Activated naive CD8-positive, alpha-beta T cell treated with anti-CD3 and anti-CD28 coated beads, Interleukin-2, amount 50 U/mL, for 24 hours (primary cell): ENCODE measurements around the gene INTU.
"Not testable (repeated sequence)": the region's sequence is repeated elsewhere in the genome, so short reads cannot be mapped to it uniquely, and the experiment has no call there.

Experiments
- ATAC-seq: fragments of 150-1000 bp; cut with Tn5 transposase; one replicate; pipeline ENCODE4 v1.10.0; 2021
- DNase-seq: peaks from one replicate; pipeline ENCODE4 v3.0.0; 2021
- H3K27ac Mint-ChIP-seq: one replicate; pipeline ENCODE4 v1.8.0; 2021; ENCODE audit warnings: mild to moderate bottlenecking, mixed read lengths
- H3K27me3 Mint-ChIP-seq: one replicate; pipeline ENCODE4 v1.8.0; 2021; ENCODE audit warnings: mixed read lengths
- H3K36me3 Mint-ChIP-seq: one replicate; pipeline ENCODE4 v1.8.0; 2021; ENCODE audit warnings: low read depth, mixed read lengths
- H3K4me1 Mint-ChIP-seq: one replicate; pipeline ENCODE4 v1.8.0; 2021; ENCODE audit warnings: mixed read lengths
- H3K4me3 Mint-ChIP-seq: one replicate; pipeline ENCODE4 v1.8.0; 2021; ENCODE audit warnings: mild to moderate bottlenecking, moderate library complexity, mixed read lengths
- H3K9me3 Mint-ChIP-seq: one replicate; pipeline ENCODE4 v1.8.0; 2021; ENCODE audit warnings: mixed read lengths

The INTU gene

DNA sequence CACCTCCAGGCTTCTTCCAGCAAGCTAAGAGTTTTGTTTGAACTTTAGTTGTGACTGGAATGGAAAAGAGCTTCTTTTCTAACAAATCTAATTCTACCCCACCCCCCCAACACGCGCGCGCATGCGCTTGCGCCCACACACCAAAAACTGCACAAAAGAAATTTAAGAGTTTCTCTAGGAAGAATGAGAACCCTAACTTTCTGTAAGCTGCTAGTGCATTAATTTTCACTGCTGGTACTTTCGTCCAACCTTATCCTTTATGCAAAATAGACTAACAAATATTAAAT is 9.0 kb upstream of the INTU start:
- H3K4me3 Mint-ChIP-seq: peak overlapping the region; percentile 38

DNA sequence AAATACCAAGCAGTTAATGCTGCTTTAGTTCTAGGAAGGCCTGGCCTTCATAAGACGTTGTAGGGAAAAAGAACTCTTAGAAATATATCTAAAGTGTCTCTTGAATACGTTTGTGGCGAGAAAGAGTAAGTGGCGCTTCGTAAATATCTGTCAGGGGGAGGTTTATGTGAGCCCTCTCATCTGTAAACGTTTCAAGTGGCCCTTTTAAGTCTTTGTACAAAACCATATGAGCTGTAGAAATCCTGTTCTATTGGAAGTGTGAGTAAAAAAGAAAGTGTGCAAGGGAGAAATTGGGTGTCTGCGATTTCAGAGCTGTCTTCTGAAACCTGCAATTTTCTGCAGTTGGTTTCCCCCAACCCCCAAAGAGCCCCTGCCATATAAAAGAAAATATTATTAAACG is 8.6 kb upstream of the INTU start:
- DNase-seq (no peak), ATAC-seq (no peak)
- Mint-ChIP-seq H3K4me3 (peak overlapping the region; percentile 38), H3K4me1 (peaks cover 9% of the 10 kb centered on the region), H3K9me3 (no peaks in the 10 kb centered on the region), H3K27me3 (peaks cover 47% of the 10 kb centered on the region), H3K36me3 (no peaks in the 10 kb centered on the region), H3K27ac (no peak overlapping the region)

More for the DNA sequence above, 9.0 kb upstream of the INTU start:
- no peak for ATAC-seq
- peaks cover 50% of the 10 kb centered on the region for H3K27me3 Mint-ChIP-seq
- no peaks in the 10 kb centered on the region for H3K36me3 Mint-ChIP-seq
- H3K4me1 Mint-ChIP-seq: peaks cover 9% of the 10 kb centered on the region
- no peak overlapping the region for H3K27ac Mint-ChIP-seq
- H3K9me3 Mint-ChIP-seq: peaks cover 1% of the 10 kb centered on the region
- DNase-seq: no peak

DNA sequence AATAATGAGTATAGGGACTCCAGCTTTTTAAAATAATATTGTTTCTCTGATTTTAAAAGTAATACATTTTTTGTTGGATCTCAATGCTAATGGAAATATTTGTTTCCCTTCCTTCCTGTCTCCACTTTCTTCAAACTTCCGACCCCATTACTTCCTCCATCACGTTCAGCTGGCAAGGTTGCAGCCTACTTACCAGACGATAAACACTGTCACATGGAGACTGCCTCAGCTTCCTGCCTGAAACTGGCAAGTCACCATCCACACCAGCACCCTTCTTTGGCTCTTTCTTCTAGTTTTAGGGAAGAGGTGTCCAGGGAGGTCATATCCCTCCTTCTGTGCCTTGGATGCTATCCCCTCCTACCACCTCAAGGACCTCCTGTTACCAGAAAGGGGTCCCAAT is 3.4 kb upstream of the INTU start:
- Mint-ChIP-seq H3K9me3 (no peaks in the 10 kb centered on the region), H3K4me1 (peaks cover 11% of the 10 kb centered on the region), H3K27ac (no peak overlapping the region), H3K4me3 (no peak overlapping the region), H3K27me3 (peaks cover 47% of the 10 kb centered on the region), H3K36me3 (peaks cover 1% of the 10 kb centered on the region)
- DNase-seq (no peak), ATAC-seq (no peak)

DNA sequence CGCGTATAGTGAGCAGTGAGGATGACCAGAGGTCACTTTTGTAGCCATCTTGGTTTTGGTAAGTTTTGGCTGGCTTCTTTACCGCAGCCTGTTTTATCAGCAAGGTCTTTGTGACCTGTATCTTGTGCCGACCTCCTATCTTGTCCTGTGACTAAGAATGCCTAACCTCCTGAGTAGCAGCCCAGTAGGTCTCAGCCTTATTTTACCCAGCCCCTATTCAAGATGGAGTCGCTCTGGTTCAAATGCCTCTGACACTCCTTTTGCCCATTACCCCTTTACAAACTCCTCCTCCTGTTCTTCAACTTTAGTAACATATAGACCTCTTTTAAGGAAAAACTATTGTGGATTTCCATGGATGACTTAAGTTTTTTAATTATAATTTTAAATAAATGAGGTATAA is 2.6 kb upstream of the INTU start:
- H3K4me1 Mint-ChIP-seq: peaks cover 11% of the 10 kb centered on the region
- H3K27ac Mint-ChIP-seq: no peak overlapping the region
- H3K4me3 Mint-ChIP-seq: no peak overlapping the region
- no peak for DNase-seq
- no peak for ATAC-seq
- peaks cover 1% of the 10 kb centered on the region for H3K36me3 Mint-ChIP-seq
- H3K9me3 Mint-ChIP-seq: no peaks in the 10 kb centered on the region
- peaks cover 40% of the 10 kb centered on the region for H3K27me3 Mint-ChIP-seq

DNA sequence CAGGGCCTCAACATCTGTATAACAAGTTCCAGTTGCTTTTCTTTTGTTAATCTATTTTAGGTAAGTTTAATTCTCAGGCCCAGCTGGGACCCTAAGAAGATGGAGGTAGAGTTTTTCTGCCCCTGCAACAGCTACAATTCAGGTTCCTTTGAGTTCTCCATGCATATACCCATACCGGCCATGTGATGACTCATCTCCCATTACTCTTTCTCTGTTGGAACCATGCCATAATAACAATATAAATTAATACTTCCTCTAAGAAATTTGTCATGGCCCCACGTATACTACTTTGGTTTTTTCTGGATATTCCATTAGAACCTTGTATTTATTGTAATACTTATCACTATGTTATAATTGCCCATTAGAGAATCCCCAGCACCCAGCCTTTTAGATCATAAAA is 1.3 kb upstream of the INTU start:
- Mint-ChIP-seq H3K27me3 (peaks cover 39% of the 10 kb centered on the region), H3K4me1 (peaks cover 11% of the 10 kb centered on the region), H3K27ac (no peak overlapping the region), H3K36me3 (peaks cover 1% of the 10 kb centered on the region), H3K4me3 (no peak overlapping the region), H3K9me3 (no peaks in the 10 kb centered on the region)
- no peak for ATAC-seq
- DNase-seq: no peak

DNA sequence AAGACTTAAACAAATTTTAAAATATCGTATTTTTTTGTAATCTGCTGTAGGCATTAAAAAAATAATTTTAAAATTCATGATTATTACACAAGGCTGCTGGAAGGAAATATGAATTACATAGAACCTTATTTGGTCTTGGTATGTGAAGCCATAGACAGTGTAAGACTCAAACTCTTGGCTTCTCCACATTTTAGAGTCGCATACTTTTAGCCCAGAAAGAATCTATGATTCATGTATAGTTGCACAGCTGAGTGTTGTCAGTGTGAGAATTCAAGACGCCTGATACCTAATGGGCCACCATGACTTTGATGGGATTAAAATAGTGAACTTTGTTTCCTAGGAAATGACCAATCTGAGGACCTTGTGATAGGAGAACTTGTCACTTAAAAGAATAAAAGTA is 1.4 kb downstream of the INTU start:
- Mint-ChIP-seq H3K4me1 (peaks cover 11% of the 10 kb centered on the region), H3K27ac (no peak overlapping the region), H3K36me3 (peaks cover 1% of the 10 kb centered on the region), H3K4me3 (no peak overlapping the region), H3K27me3 (peaks cover 39% of the 10 kb centered on the region), H3K9me3 (no peaks in the 10 kb centered on the region)
- ATAC-seq: no peak
- no peak for DNase-seq

DNA sequence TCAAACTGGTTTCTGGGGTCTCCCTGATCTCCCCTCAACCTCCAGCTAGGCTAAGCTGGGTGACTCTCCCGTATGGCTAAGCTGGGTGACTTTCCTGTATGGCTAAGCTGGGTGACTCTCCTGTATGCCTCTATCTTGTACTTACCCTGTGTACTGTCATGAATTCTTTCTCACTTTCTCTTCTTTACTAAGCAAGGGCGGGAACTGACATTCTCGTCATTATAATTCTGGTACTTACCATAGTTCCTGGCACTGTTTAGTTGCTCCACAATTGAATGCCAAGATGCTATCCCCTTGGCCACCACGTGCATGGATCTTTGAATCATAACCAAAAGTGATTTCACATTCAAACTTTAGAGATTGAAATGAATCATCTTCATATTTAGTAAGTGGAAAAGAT is 8.8 kb downstream of the INTU start:
- H3K9me3 Mint-ChIP-seq: no peaks in the 10 kb centered on the region
- no peaks in the 10 kb centered on the region for H3K36me3 Mint-ChIP-seq
- H3K4me1 Mint-ChIP-seq: no peaks in the 10 kb centered on the region
- peaks cover 12% of the 10 kb centered on the region for H3K27me3 Mint-ChIP-seq
- DNase-seq: no peak
- no peak for ATAC-seq
- no peak overlapping the region for H3K4me3 Mint-ChIP-seq
- H3K27ac Mint-ChIP-seq: no peak overlapping the region

DNA sequence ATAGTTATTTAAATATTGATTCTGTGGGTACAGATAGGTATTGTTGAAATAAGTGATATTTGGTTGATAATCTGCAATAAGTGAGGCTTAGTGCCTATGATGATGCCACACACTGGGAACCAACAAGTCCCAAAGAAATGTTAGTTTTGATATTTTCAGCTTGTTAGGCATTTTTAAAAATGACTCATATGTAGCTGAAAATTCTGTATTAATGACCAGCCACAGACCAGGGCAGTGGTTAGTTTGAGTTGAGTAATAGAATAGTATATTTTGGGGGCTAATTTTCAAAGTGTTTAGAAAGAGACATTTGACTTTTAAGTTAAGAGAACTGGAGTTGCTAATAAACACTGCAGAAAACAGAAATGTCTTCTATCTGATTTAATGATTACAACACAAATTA is 9.4 kb downstream of the INTU start:
- ATAC-seq (no peak), DNase-seq (no peak)
- no peak overlapping the region for H3K4me3 Mint-ChIP-seq
- no peaks in the 10 kb centered on the region for H3K9me3 Mint-ChIP-seq
- H3K36me3 Mint-ChIP-seq: no peaks in the 10 kb centered on the region
- peaks cover 7% of the 10 kb centered on the region for H3K27me3 Mint-ChIP-seq
- H3K27ac Mint-ChIP-seq: no peak overlapping the region
- H3K4me1 Mint-ChIP-seq: no peaks in the 10 kb centered on the region

DNA sequence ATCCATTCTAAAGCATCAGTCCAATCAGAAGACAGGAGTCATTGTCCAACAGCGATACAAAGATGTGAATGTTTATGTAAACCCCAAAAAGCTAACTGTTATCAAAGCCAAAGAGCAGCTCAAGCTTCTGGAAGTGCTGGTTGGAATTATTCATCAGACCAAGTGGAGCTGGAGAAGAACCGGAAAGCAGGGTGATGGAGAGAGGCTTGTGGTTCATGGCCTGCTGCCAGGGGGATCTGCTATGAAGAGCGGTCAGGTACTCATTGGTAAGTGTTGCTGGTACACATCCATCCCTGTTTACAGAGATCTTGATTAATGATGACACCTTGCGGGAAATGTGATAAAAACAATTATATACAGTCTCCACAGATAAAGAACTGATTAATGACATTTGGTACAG is 11.0 kb downstream of the INTU start:
- Mint-ChIP-seq H3K27ac (no peak overlapping the region), H3K4me1 (no peaks in the 10 kb centered on the region), H3K9me3 (no peaks in the 10 kb centered on the region), H3K27me3 (peaks cover 5% of the 10 kb centered on the region), H3K36me3 (no peaks in the 10 kb centered on the region), H3K4me3 (no peak overlapping the region)
- no peak for ATAC-seq
- DNase-seq: no peak

DNA sequence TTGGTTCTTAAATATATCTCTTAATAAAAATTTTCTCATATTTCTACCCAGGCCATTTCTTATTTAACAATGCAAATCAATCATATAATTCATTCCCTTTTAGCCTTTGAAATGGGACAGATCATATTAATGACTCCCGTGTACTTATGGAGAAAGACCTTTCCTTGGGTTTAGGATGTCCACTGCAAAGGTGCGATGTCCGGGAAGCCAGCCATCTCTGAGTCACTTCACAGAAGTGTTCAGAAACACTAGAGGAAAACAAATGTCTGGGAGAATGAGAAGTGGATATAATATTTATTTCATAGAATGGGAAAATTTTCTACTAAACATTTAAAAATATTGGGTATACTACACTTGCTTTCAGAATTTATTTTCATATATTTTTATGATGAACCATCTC is 15.3 kb downstream of the INTU start:
- DNase-seq: no peak
- ATAC-seq: no peak
- no peaks in the 10 kb centered on the region for H3K36me3 Mint-ChIP-seq
- H3K4me3 Mint-ChIP-seq: no peak overlapping the region
- H3K27me3 Mint-ChIP-seq: no peaks in the 10 kb centered on the region
- H3K4me1 Mint-ChIP-seq: no peaks in the 10 kb centered on the region
- H3K27ac Mint-ChIP-seq: no peak overlapping the region
- H3K9me3 Mint-ChIP-seq: no peaks in the 10 kb centered on the region

DNA sequence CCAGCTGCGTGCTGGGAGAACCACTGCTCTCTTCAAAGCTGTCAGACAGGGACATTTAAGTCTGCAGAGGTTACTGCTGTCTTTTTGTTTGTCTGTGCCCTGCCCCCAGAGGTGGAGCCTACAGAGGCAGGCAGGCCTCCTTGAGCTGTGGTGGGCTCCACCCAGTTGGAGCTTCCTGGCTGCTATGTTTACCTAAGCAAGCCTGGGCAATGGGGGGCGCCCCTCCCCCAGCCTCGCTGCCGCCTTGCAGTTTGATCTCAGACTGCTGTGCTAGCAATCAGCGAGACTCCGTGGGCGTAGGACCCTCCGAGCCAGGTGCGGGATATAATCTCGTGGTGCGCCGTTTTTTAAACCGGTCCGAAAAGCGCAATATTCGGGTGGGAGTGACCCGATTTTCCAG is 22.8 kb downstream of the INTU start:
- H3K27ac Mint-ChIP-seq, H3K36me3 Mint-ChIP-seq, H3K27me3 Mint-ChIP-seq, ATAC-seq, DNase-seq, H3K4me1 Mint-ChIP-seq, H3K4me3 Mint-ChIP-seq, H3K9me3 Mint-ChIP-seq: not testable (repeated sequence)

DNA sequence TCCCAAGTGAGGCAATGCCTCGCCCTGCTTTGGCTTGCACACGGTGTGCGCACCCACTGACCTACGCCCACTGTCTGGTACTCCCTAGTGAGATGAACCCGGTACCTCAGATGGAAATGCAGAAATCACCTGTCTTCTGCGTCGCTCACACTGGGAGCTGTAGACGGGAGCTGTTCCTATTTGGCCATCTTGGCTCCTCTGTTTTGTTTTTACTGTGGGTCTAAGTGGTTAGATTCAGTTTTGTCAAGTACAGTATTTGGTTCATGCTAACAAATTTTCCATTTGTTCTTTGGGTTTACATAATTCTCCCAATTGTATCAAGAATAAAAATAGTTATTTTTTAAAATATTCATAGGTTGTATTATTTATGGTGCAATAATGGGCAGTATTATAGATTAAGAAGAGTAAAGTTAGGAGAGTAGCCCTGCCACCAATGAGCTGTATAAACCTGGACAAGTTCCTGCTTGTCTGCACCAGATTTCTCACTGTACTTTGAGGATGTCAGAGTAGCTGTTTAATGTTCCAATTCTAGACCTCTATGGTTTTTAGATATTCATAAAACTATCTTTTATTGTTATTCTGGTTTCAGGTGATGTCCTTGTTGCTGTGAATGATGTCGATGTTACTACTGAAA is 23.4 kb downstream of the INTU start:
- no peak for ATAC-seq
- DNase-seq: no peak
- Mint-ChIP-seq H3K4me1 (no peaks in the 10 kb centered on the region), H3K9me3 (no peaks in the 10 kb centered on the region), H3K27ac (no peak overlapping the region), H3K36me3 (no peaks in the 10 kb centered on the region), H3K4me3 (no peak overlapping the region), H3K27me3 (peaks cover 1% of the 10 kb centered on the region)

DNA sequence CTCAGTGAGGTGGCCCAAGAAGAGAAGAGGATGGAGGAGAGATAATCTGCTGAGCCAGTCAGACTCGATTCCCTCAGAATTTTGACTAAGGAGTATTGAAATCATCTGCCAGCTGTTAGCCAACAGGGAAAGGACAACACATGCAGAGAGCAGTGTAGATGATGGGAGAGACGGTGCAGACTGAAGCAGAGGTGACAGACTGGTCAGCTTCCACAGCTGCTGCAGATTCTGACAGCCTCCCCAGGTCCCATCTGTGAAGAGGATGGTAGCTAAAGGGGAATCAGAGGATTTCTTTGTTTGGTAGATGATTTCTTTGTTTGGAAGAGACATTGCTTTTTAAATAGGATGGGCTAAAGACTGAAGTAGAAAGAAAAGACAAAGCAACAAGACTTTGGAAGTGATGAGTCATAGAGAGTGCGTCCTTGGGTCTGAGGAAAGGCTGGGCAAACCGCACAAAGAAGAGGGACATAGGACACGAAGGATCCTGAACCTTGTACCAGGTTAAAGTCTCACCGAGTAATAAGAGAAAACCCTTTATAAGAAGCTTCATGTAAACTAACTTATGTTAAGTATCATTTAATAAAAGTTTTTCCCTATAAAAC is 27.6 kb downstream of the INTU start:
- Mint-ChIP-seq H3K4me3 (no peak overlapping the region), H3K27ac (no peak overlapping the region), H3K9me3 (no peaks in the 10 kb centered on the region), H3K36me3 (no peaks in the 10 kb centered on the region), H3K27me3 (peaks cover 1% of the 10 kb centered on the region), H3K4me1 (no peaks in the 10 kb centered on the region)
- ATAC-seq (no peak), DNase-seq (no peak)

DNA sequence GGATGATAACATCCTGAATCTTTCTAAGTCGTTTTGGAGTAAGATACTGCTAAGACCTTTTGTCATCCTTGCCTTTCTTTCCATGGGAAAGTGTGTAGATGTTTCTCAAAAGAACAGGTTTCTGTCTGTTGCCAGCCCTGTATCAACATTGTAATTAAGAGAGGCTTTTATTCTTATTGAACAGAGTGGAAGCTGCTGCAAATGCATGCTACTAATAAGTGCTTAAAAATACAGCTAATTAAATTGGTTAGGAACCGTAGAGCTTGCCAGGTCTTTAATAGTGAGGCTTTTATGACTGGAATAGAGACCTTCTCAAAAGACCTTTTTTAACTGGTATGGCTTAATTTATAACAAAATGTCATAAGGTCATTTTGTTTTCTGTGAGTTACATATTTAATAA is 34.4 kb downstream of the INTU start:
- Mint-ChIP-seq H3K4me1 (no peaks in the 10 kb centered on the region), H3K4me3 (no peak overlapping the region), H3K9me3 (no peaks in the 10 kb centered on the region), H3K36me3 (no peaks in the 10 kb centered on the region), H3K27me3 (no peaks in the 10 kb centered on the region), H3K27ac (no peak overlapping the region)
- ATAC-seq (no peak), DNase-seq (no peak)

DNA sequence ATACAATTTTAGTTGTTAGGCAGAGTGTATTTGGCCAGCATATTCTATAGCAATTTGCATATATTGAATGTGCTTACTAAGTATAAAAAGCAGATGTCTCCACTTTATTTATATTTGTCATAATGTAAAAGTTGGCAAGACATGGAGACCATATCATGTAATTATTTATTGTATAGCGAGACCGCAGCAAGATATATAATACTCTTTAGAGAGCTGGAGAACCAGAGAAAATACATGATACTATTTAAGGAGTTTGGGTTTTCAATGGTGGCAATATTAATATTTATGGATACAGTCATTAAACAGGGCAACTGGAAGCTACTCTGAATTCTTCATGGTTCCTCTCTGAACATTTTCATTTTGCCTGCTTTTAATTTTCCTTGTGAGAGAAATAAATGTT is 35.0 kb downstream of the INTU start:
- ATAC-seq: no peak
- Mint-ChIP-seq H3K4me3 (no peak overlapping the region), H3K27ac (no peak overlapping the region)

DNA sequence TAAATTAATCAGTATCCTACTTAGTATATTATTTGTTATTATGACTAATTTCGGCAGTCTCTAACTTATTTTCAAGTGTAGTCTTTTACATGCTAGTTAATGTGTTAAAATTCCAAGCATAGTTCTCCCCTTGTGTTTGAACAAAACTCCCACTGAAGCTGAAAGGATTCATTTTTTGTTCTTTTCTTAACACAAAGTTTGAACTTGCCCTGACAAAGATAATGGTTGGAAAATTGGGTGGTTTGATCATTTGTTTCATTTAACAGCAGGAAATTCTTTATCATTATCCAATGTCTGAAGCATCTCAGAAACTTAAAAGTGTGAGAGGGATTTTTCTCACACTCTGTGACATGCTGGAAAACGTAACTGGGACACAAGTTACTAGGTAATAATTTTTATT is 36.0 kb downstream of the INTU start:
- Mint-ChIP-seq H3K4me1 (no peaks in the 10 kb centered on the region), H3K27me3 (no peaks in the 10 kb centered on the region), H3K27ac (no peak overlapping the region), H3K4me3 (no peak overlapping the region), H3K36me3 (no peaks in the 10 kb centered on the region), H3K9me3 (no peaks in the 10 kb centered on the region)
- ATAC-seq: no peak
- DNase-seq: no peak

More for the DNA sequence above, 35.0 kb downstream of the INTU start:
- no peak for DNase-seq
- no peaks in the 10 kb centered on the region for H3K9me3 Mint-ChIP-seq
- H3K36me3 Mint-ChIP-seq: no peaks in the 10 kb centered on the region
- H3K27me3 Mint-ChIP-seq: no peaks in the 10 kb centered on the region
- no peaks in the 10 kb centered on the region for H3K4me1 Mint-ChIP-seq
